Articular chondrocyte of knee joint (primary cell): ENCODE data around the gene IL17RA. TPM values are rescaled to one million over a fixed set of nuclear protein-coding genes. Genes with fewer than 3 reads are reported as not detected.

Source experiments
- total RNA-seq: library from RNA; depleted of rRNA; stranded (reverse); fragments of >200 nt; gene quantifications from 2 replicates; pipeline ENCODE4 v1.2.3, GENCODE V29; 2012

The IL17RA gene, protein sequence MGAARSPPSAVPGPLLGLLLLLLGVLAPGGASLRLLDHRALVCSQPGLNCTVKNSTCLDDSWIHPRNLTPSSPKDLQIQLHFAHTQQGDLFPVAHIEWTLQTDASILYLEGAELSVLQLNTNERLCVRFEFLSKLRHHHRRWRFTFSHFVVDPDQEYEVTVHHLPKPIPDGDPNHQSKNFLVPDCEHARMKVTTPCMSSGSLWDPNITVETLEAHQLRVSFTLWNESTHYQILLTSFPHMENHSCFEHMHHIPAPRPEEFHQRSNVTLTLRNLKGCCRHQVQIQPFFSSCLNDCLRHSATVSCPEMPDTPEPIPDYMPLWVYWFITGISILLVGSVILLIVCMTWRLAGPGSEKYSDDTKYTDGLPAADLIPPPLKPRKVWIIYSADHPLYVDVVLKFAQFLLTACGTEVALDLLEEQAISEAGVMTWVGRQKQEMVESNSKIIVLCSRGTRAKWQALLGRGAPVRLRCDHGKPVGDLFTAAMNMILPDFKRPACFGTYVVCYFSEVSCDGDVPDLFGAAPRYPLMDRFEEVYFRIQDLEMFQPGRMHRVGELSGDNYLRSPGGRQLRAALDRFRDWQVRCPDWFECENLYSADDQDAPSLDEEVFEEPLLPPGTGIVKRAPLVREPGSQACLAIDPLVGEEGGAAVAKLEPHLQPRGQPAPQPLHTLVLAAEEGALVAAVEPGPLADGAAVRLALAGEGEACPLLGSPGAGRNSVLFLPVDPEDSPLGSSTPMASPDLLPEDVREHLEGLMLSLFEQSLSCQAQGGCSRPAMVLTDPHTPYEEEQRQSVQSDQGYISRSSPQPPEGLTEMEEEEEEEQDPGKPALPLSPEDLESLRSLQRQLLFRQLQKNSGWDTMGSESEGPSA
- 9.7 and 9.8 TPM in 2 replicates for total RNA-seq

DNA sequence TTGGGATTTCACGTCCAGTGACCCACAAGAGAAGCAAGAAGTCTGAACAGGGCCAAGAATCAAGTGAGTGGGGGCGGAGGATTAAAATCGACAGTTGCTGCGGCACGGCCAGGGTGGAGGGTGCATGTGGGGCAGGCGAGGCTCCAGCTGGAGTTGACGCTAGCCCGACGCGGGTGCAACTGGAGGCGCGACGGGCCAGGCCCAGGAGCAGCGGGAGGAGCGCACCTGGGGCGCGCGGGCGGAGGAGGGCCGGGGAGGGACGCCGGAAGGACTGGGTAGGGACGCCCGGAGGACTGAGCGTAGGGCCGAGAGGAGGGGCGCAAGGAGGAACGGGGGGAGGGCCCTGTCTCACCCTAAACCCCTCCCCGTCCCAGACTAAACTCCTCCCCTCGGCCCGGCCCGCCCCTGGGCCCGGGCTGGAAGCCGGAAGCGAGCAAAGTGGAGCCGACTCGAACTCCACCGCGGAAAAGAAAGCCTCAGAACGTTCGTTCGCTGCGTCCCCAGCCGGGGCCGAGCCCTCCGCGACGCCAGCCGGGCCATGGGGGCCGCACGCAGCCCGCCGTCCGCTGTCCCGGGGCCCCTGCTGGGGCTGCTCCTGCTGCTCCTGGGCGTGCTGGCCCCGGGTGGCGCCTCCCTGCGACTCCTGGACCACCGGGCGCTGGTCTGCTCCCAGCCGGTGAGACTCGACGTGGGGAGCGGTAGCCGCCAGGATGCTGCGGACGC lies at the start of gene IL17RA:
Gene IL17RA, plus strand, starts transcription at position 447 of the 723 bp plus-strand sequence. Its CDS starts 92 bp downstream, at position 539.

GRCh38 chr22:17121233-17122195 lies 36.7 kb downstream of the IL17RA start, which contains the start of gene TMEM121B:
Gene TMEM121B (minus strand): TSS chr22:17121360. CDS start chr22:17121127, 233 bp downstream.

DNA sequence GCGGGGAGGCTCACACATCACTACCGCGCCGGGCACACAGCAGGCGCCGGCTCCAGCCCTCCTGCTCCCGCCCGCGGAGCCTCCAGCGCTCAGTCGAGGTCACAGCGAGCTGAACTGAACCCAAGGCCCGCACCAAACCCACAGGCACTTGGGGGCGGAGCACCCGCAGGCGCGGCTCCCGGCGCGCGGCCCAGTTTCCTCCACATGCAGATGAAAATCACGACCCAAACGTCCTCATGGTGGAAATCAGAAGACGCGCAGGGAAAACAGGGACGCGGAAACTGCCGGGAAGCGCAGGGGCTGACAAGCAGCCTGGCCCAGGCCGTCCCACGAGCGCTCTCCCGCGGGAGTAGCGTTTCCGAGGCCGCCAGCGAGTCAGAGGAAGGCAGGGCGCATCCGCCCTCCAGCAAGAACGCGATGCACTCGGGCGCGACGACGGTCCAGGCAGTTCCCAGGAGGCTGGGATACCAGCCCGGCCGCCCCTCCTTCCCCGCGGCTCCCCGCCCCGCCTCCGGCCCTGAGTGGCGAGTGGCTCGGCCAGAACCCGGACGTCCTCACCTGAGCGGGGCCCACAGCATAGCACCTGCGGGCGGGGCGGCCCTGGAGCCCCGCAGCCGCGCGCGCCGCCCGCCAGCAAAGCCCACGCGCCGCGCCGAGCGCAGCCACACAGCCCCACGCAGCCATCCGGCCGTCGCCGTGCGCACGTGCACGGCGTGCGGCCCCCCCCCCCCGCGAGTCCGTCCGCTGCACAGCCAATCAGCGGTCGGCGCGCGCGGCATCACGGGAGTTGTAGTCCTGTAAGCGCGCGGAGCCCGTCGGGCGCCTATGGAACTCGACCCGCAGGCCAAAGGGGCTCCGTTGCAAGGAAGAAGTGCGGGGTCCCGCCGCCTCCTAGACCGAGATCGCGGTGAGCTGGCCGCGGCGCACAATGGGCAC lies 74.0 kb downstream of the IL17RA start, which contains the start of gene HDHD5:
Gene HDHD5, minus strand, starts transcription at position 710 of the 936 bp plus-strand sequence. Its CDS starts 26 bp downstream, at position 684.

Other genes with a start within 250 kb of the IL17RA start
- gene GAB4, start 76.8 kb upstream of the IL17RA start, total RNA-seq, result not detected in 2 replicates
- 0.11 and 0.13 TPM in 2 replicates for gene TMEM121B, start 36.4 kb downstream of the IL17RA start, total RNA-seq
- 23.0 and 31.6 TPM in 2 replicates for gene HDHD5, start 74.3 kb downstream of the IL17RA start, total RNA-seq
- gene ADA2, start 134.4 kb downstream of the IL17RA start, total RNA-seq, result 17.0 and 17.1 TPM in 2 replicates